NCI-H2227 (cell line): ENCODE results near the gene DHRS2.
"Not testable (repeated sequence)": the region's sequence is repeated elsewhere in the genome, so short reads cannot be mapped to it uniquely, and the experiment has no call there.

Source experiments
- DNase-seq: peaks from one replicate; lab custom pipeline; 2025; ENCODE audit not compliant: unreplicated experiment; lab: John Stamatoyannopoulos, UW

DHRS2 gene, protein sequence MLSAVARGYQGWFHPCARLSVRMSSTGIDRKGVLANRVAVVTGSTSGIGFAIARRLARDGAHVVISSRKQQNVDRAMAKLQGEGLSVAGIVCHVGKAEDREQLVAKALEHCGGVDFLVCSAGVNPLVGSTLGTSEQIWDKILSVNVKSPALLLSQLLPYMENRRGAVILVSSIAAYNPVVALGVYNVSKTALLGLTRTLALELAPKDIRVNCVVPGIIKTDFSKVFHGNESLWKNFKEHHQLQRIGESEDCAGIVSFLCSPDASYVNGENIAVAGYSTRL

DNA sequence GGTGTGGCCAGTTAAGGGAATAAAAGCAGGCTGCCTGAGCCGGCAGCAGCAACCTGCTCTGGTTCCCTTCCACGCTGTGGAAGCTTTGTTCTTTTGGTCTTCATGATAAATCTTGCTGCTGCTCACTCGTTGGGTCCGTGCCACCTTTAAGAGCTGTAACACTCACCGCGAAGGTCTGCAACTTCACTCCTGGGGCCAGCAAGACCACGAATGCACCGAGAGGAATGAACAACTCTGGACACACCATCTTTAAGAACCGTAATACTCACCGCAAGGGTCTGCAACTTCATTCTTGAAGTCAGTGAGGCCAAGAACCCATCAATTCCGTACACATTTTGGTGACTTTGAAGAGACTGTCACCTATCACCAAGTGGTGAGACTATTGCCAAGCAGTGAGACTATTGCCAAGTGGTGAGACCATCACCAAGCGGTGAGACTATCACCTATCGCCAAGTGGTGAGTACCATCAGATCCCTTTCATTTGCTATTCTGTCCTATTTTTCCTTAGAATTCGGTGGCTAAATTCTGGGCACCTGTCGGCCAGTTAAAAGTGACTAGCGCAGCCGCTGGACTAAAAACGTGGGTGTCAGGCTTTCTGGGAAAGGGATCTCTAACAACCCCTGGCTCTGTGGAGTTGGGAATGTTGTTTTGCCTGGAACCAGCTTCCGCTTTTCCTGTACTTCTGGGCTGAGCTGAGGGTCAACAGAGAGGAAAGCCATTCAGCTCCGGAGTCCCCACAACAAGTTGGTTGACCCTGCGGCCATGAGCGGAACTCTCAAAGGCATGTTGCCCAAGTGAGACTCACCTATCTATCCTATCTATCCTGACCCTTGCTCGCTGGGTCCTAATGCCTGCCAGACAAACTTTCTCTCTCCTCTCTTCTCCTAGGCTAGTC lies at the start of gene DHRS2:
Gene DHRS2, plus strand, starts transcription at position 48 of the 895 bp plus-strand sequence. CDS start 2,501 bp downstream, outside the sequence.
- no peak for DNase-seq

DNA sequence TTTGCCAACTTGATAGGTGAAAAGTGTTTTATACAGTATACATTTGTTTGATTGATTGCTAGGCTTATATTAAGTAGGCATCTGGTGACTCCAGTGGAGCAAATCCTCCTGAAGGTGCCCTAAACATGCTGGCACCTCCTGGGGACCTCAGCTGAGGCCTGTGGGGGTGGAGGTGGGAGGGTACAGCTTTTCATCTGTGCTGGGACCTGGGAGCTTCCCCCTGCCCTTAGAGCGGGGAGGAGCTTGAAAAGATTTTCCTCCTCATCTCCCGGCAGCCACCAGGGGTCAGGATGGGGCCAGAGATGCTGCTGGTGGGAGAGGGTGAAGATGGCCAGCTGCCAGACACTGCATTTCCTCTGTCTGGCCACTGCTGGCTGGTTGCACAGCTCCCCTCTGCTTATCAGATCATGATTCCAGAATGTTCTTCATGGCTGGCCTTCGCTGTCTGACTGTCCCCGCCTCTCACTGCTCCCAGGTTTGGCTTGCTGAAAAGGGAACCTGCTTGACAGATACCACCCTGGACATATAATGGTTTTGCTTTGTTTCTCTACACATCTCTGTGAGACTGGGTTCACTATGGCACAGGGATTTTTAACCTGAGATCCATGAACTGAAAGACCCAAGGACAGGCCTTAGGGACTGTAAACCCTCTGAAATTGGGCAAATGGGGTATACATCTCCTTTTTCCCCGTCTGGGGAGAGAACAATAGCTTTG lies 47.1 kb upstream of the DHRS2 start:
- DNase-seq: peak; percentile 91

DNA sequence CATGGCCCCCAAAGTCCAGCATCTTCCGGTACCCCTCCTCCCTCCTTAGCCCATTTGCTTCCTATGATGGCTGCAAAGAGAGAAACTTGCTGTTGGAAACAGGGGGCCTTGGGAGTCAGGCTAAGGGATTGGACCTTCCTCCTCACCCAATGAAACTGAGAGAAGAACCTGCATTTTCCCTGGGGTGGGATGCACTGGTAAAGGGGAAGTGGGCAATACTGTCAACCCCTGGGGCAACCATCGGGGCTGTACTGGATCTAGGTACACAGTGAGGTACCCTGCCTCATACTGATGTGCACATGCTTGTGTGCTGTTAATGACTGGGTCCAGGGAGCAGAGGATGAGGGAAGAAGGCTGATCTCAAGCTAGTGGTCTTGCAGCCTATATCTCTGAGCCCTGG lies 46.6 kb upstream of the DHRS2 start:
- DNase-seq: no peak

DNA sequence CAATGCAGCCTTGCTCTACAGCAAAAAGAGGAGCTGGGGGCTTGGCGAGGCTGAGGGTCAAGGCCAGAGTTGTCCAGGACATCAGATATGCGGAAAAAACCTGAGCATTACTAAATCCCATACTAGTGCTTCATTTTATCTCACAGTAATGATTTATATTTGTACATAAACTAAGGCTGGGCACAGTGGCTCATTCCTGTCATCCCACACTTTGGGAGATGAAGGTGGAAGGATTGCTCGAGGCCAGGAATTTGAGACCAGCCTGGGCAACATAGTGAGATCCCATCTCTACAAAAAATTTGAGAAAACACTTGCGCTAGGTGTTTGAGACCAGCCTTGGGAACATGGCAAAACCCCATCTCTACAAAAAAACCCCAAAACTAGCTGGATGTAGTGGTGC lies 46.0 kb upstream of the DHRS2 start:
- DNase-seq: no peak

DNA sequence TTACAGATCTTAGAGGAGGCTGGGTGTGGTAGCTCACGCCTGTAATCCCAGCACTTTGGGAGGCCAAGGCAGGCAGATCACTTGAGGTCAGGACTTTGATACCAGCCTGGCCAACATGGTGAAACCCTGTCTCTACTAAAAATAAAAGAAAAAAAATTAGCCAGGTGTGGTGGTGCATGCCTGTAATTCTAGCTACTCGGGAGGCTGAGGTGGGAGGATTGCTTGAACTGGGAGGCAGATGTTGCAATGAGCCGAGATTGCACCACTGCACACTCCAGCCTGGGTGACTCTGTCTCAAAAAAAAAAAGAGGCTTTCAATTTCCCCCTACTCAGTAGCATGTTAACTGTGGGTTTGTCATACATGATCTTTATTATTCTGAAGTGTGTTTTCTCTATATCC lies 42.0 kb upstream of the DHRS2 start:
- DNase-seq: not testable (repeated sequence)

DNA sequence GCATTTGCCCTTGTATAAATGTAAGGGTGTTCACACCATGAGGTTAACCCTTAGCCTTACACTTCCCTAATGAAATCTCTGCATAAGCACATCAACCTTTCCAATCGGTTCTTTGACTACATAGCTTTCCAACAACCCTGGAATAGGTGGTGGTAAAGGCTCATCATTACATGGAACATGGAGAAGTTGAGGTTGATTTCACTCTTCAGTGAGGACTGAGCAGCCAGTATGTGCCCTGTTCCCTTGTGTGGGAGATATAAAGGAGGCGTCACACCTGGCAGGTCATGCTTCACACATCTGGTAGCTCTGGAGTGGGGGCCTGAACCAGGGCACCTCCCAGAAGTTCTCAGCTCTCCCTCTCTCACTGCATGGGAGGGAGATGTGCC lies 35.8 kb upstream of the DHRS2 start:
- no peak for DNase-seq

DNA sequence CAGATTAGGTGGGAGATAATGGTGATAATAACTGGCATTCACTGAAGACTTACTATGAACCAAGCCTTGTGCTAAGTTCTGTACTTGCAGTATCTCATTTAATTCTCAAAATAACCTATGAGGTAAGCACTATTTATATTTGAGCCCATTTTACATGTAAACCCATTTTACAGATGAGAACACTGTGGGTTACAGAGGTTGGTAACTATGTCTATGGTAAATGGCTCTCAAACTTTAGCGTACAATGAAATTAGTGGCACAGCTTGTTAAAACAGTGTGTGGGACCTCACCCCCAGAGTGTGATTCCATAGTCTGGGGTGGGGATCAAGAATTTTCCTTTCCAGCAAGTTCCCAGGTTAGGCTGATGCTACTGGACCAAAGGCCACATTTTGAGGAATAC lies 35.4 kb upstream of the DHRS2 start:
- DNase-seq: no peak

DNA sequence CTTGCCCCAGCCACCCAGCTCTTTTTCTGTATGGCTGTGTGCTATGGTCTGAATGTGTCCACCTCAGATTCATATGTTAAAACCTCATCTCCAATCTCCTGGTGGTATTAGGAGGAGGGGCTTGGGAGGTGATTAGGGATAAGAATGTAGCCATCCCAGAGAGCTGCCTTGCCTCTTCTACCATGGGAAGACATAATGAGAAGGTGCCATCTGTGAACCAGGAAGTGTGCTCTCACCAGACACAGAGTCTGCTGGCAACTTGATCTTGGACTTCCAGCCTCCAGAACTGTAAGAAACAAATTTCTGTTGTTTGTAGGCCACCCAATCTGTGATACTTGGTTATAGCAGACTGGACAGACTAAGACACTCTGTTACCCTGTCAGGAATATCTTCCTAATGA lies 34.7 kb upstream of the DHRS2 start:
- no peak for DNase-seq

DNA sequence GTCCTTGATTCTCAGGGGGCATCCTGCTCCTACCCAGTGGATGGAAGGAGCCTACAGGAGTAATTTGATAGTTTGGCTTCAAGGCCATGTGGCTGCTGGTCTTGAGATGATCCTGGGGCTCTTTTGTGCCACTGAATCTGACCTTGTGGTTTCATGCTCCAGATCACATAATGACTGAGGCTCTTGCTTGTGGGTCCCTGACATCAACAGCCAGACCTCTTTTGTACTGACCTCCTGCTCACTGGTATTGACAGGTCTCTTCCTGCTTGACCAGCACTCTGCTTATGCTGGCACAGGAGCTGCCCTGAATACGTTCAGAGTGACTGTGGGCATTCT lies 34.4 kb upstream of the DHRS2 start:
- no peak for DNase-seq

DNA sequence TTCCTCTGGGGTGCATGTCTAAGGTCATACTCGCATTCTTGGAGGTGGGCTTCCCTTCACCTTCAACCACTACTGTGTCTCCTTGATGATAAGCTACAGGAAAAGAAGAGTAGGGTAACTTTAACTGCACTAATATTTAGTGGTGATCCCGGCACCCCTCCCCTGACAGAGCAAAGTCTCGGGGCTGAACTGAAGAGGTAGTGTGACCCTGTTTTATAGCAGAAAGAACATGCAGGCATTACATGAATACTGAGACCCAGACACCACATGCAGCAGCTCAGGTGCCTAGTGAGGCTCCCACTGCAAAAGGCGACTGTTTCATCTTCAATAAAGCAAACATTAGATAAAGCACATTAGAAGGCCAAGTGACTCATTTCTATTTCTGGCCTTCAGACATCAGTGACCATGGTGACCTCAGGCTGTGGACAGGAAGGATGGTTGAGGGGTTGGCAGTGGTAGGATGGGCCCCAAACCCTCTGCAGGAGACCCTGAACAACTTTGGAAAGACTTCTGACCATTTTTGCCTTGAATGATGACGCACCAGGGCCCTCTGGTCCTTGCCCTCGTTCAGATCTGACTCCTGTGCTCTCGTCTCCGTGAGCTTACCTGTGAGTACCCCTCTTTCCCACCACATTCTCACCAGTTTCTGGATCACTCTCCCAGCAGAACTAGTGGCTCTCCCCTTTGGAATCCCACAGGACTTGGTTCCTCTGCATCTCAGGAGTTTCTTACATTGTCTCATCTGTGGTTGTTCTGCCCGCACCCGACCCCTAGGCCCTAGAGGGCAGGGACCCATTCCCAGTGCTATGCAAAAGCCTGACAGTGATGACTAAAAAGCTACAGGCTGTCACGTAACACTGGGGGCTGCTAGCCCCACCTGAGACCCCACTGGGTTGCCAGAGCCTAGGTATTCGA lies 33.7 kb upstream of the DHRS2 start:
- no peak for DNase-seq

DNA sequence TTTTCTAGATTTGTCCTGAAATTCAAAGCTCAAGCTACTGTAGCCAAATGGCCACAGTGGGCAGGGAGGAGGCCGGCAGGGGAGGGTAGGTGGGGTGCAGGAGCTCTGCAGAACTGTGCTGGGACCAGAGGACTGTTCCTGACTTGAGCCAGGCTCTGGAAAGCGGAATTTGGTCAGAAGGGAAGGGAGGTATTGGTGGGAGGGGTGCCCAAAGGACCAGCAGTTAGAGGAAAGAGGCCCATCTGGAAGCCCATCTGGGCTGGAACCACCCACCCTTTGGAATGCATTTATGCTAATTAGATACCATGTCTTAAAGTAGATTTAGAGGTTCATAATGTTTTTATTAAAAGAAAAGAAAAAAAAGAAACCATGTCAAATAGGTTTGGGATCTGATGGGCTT lies 33.1 kb upstream of the DHRS2 start:
- no peak for DNase-seq

DNA sequence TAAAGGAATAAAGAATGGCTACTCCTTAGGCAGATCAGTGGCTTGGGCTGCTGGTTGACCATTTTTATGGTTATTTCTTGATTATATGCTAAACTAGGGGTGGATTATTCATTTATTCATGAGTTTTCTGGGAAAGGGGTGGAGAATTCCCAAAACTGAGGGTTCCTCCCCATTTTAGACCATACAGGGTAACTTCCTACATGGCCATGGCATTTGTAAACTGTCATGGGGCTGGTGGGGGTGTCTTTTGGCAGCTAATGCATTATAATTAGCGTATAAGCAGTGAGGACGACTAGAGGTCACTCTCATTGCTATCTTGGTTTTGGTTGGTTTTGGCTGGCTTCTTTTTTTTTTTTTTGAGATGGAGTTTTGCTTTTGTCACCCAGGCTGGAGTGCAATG lies 32.0 kb upstream of the DHRS2 start:
- DNase-seq: no peak

DNA sequence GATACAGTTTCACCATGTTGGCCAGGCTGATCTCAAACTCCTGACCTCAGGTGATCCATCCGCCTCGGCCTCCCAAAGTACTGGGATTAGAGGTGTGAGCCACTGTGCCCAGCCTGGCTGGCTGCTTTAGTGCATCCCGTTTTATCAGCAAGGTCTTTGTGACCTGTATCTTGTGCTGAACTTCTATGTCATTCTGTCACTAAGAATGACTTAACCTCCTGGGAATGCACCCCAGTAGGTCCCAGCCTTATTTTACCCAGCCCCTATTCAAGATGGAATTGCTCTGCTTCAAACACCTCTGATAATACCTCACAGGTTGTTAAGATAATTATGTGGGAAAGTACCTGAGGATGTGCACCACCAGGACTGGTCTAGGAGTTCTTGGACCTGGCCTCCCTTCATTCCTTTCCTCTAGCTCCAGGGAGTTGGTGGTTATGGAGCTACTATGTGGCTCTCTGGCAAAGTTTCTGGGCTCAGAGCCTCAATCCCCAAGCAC lies 31.4 kb upstream of the DHRS2 start:
- DNase-seq: no peak

DNA sequence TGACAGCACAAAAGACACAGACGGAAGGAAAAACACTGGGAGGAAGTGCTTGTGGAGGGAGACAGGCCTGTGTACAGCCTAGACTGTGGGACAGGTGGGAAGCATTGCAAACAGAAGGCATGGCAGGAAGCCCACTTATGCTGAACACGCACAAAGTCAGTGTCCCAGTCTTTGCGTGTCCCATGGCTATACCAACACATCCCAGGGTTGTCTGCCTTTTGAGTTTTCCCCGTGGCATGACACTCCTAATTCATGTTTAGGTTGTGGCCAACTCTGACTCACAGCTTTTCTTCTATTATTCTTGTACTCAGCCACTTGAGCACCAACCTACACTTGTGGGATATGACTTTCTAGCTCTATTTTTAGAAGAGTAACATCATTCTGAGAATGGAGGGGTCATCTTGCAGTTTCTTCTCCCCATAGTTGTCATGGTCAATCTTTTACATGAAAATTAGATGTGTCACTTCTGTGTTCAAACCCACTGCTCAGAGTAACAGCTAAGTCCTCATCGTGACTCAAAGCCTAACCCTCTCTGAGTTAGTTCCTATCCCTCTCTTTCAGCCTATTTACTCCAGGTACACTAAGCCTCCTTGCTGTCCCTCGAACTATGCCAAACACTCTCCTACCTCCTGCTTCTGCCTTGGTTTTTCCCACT lies 30.1 kb upstream of the DHRS2 start:
- DNase-seq: no peak

DNA sequence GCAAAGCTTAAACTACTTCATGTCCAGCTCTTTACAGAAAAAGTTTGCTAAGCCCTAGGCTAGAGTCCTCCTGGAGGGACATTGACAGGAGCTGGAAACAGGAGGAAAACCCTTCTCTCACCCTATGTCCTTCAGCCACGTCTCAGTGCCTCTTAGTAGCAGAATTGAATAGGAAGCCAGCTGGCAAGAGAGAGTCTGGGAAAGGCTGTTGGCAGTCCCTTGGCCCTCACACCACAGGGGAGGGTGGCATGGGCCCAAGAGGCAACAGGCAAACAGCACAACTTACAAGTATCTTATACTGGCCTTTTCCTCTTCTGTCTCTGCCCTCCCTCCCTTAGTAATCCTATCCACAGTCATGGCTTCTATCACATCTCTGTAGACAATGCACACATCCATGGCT lies 27.7 kb upstream of the DHRS2 start:
- DNase-seq: no peak

DNA sequence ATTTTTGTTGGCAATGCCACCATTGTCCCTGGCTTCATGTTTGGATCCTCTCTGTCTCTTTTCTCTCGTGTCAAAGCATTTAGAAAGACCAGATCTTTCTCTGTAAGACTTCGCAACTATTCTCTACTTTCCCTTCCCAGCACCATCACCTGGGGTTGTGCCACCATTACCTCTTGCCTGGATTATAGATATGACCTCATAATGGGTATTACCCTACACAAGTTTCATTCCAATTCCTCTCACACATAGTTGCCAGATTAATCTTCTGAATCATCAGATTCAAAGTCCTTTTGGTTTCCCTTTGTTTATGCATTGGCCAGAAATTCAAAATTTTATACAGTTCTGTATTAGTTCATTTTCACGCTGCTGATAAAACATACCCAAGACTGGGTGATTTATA lies 27.2 kb upstream of the DHRS2 start:
- DNase-seq: no peak

DNA sequence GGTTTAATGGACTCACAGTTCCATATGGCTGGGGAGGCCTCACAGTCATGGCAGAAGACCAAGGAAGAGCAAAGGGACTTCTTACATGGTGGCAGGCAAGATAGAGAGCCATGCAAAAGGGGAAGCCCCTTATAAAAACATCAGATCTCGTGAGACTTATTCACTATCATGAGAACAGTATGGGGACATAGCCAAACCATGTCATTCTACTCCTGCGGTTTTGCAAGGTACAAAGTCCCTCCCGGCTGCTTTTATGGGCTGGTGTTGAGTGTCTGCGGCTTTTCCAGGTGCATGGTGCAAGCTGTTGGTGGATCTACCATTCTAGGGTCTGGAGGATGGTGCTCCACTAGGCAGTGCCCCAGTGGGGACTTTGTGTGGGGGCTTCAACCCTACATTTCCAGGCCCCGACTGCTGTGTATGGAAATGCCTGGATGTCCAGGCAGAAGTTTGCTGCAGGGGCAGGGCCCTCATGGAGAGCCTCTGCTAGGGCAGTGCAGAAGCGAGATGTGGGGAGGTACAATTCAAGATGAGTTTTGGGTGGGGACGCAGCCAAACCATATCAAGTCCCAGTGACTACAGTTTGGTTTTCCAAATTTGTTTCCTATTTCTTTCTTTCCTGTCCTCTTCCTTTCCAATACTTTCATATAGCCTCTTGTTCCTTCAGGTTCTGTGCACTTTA lies 26.6 kb upstream of the DHRS2 start:
- DNase-seq: not testable (repeated sequence)

DNA sequence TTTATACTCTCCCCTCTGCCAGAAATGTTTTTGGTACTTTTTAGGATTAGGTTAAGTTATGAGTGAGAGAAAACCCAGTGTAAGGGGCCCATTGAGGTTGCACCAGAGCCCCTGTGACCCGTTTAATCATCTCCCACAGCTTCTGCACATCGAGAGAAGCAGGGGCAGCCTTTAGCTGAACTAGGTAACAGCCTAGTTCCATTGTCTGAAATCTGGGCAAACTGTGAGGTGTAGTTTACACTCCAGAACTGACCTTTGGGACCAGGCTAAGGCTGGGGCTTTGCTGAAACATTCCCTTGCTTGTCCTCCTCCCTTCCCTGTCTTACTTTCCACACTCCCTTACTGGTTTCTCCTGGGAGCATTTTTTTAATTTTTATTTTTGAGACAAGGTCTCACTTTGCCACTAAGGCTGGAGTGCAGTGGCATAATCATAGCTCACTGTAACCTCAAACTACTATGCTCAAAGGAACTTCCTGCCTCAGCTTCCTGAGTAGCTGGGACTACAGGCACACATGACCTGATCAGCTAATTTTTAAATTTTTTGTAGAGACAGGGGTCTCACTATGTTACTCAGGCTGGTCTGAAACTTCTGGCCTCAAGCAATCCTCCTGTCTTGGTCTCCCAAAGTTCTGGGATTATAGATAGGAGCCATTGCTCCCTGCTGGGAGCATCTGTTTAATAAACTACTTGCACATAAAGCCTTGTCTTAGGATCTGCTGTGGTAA lies 25.9 kb upstream of the DHRS2 start:
- no peak for DNase-seq

DNA sequence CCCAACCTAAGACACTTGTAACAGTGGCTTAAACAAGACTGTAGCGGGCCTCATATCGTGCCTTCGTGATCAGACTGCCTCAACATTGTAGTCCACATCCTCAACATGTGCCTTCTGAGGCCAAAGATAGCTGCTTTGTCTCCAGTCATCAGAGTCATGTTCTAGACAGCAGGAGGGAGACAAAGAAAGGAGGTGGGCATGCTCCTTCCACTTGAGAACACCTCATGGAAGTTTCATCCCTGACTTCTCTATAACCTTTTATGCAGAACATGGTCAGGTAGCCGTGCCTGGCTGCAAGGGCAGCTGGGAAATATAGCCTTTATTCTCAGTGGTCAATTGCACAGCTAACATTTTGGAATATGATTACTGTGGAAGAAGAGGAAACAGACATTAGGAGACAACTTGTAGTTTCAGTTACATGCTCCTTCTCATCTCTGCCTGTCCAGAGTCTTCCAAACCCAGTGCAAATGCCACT lies 25.3 kb upstream of the DHRS2 start:
- DNase-seq: no peak
